Right lobe of liver (tissue), 6 donors: ENCODE measurements around the gene PLPP4. TPM values are rescaled to one million over a fixed set of nuclear protein-coding genes. Genes with fewer than 3 reads are reported as not detected.

ENCODE experiments used
- ATAC-seq, 4 donors: fragments of 200-7000 bp; cut with Tn5 transposase; one replicate each; pipeline ENCODE4 v1.9.1; 2020; ENCODE audit warnings: mild to moderate bottlenecking in 4 of 4, moderate library complexity in 4 of 4
- DNase-seq, 3 donors: peaks; one replicate each; pipeline ENCODE4 v3.0.0-alpha.2; 2020
- H3K27ac ChIP-seq, 3 donors: fragments of 200-600 bp; one replicate each; pipeline ENCODE4 v1.8.0; 2022
- H3K27me3 ChIP-seq, 2 donors: fragments of 200-600 bp; one replicate each; pipeline ENCODE4 v1.8.0; 2022
- H3K36me3 ChIP-seq, 4 donors: fragments of 200-600 bp; sonication (generic) in 1 of 4; one replicate each; pipeline versions ENCODE4 v1.5.1 to v1.8.0; 2017 to 2022; ENCODE audit warnings: control low read depth in 1 of 4
- H3K4me1 ChIP-seq, 4 donors: fragments of 200-600 bp; sonication (generic) in 1 of 4; one replicate each; pipeline versions ENCODE4 v1.5.1 to v1.8.0; 2017 to 2022; ENCODE audit warnings: control low read depth in 1 of 4
- H3K4me3 ChIP-seq, 3 donors: fragments of 200-600 bp; one replicate each; pipeline ENCODE4 v1.8.0; 2022
- H3K9me3 ChIP-seq, 4 donors: fragments of 200-600 bp; sonication (generic) in 1 of 4; one replicate each; pipeline versions ENCODE4 v1.5.1 to v1.8.0; 2017 to 2022; ENCODE audit warnings: control low read depth in 1 of 4
- CTCF ChIP-seq, 4 donors: fragments of 200-600 bp in 3 of 4; fragments of 450-650 bp in 1 of 4; IDR thresholded peaks; one replicate each; pipeline versions ENCODE4 v1.5.1 to v1.8.0; 2016 to 2022; ENCODE audit warnings: antibody characterized with exemption in 4 of 4, mild to moderate bottlenecking in 2 of 4
- POLR2A ChIP-seq: fragments of 450-650 bp; IDR thresholded peaks from one replicate; pipeline ENCODE4 v1.6.1; 2017; ENCODE audit warnings: antibody characterized with exemption, mild to moderate bottlenecking
- WGBS: methylation state at CpG from one replicate; pipeline ENCODE4 v1.1.6; 2018; ENCODE audit warnings: low coverage, low lambda C conversion rate; ENCODE audit not compliant: insufficient coverage; ENCODE audit errors: missing lambda C conversion rate; 5-methylcytosine and 5-hydroxymethylcytosine counted together
- intact Hi-C, 2 donors: fragments of 100-400 bp; cut with DNase I; formaldehyde crosslinking; loops; one replicate each; pipeline versions ENCODE4 v1.11.2 to v1.14.1; 2022
- total RNA-seq, 6 experiments: library from RNA; depleted of rRNA in 2 of 6; stranded (reverse); fragments of >200 nt in 2 of 6; fragmentation: NEBNext Ultra II Directional in 3 of 6; extraction: Animal tissue kit (Norgen Biotek cat#: 25700) in 3 of 6; gene quantifications; one replicate each; pipeline versions ENCODE4 v1.1.0 to v1.2.4, GENCODE V29; 2016 to 2023
- donor health status: DM: no; HTN: yes; CAD: no.
- donor health status: DM: no; HTN: no; CAD: no.
- donor health status: DM: no; HTN: no; CAD: no.
- donor health status: DM: no; HTN: yes; CAD: no.
- donor health status: DM: no; HTN: yes; CAD: no.

The PLPP4 gene
- total RNA-seq, 6 experiments from 2014 or later: 0.35 to 0.81 (median 0.37) TPM; not detected in 1

GRCh38 chr10:120616311-120616911 is 159.4 kb downstream of the PLPP4 start:
- 47% methylated on average over 3 of the region's 3 CpGs for WGBS

GRCh38 chr10:120628197-120628596 is 171.2 kb downstream of the PLPP4 start:
- H3K9me3 ChIP-seq: no peaks in the 10 kb centered on the region
- H3K27ac ChIP-seq: no peak overlapping the region
- H3K4me1 ChIP-seq: no peaks in the 10 kb centered on the region
- intact Hi-C loops: no loop called here
- ATAC-seq (no peak), DNase-seq (no peak)
- no peak for TF ChIP-seq POLR2A
- TF ChIP-seq CTCF (IDR thresholded peaks at IDR 0.05): no peak
- WGBS: 44% methylated on average over 1 of the region's 1 CpG
- H3K27me3 ChIP-seq: no peaks in the 10 kb centered on the region
- no peak overlapping the region for H3K4me3 ChIP-seq
- no peaks in the 10 kb centered on the region for H3K36me3 ChIP-seq

More at GRCh38 chr10:120616311-120616911, 159.4 kb downstream of the PLPP4 start:
- Histone ChIP-seq H3K27me3 (no peaks in the 10 kb centered on the region), H3K4me3 (no peak overlapping the region), H3K27ac (no peak overlapping the region), H3K36me3 (no peaks in the 10 kb centered on the region), H3K4me1 (no peaks in the 10 kb centered on the region), H3K9me3 (peaks cover 0 to 8% (median 0%) of the 10 kb centered on the region in 4 donors)
- ATAC-seq: no peak
- intact Hi-C loops: no loop called here
- no peak for DNase-seq
- TF ChIP-seq POLR2A (no peak), CTCF (IDR thresholded peaks at IDR 0.05) (no peak)

- whole genome bisulfite sequencing: 15% methylated on average over 1 of the region's 1 CpG
- no peak for TF ChIP-seq CTCF (IDR thresholded peaks at IDR 0.05)
- no peak for TF ChIP-seq POLR2A
- DNase-seq (no peak), ATAC-seq (no peak)
- intact Hi-C loops: no loop called here
- no peak overlapping the region for H3K4me3 ChIP-seq
- no peak overlapping the region for H3K27ac ChIP-seq
- H3K36me3 ChIP-seq: no peaks in the 10 kb centered on the region
- H3K27me3 ChIP-seq: no peaks in the 10 kb centered on the region
- H3K4me1 ChIP-seq: no peaks in the 10 kb centered on the region
- H3K9me3 ChIP-seq: no peaks in the 10 kb centered on the region
Observed at GRCh38 chr10:120630266-120630665, 173.2 kb downstream of the PLPP4 start.

- no peak for ATAC-seq
- DNase-seq: no peak
- WGBS: 46% methylated on average over 1 of the region's 1 CpG
- intact Hi-C loops: no loop called here
- no peaks in the 10 kb centered on the region for H3K27me3 ChIP-seq
- TF ChIP-seq CTCF (IDR thresholded peaks at IDR 0.05) (no peak), POLR2A (no peak)
- no peaks in the 10 kb centered on the region for H3K4me1 ChIP-seq
- no peak overlapping the region for H3K27ac ChIP-seq
- H3K9me3 ChIP-seq: no peaks in the 10 kb centered on the region
- H3K36me3 ChIP-seq: no peaks in the 10 kb centered on the region
- H3K4me3 ChIP-seq: no peak overlapping the region
Observed at GRCh38 chr10:120632047-120632446, 175.0 kb downstream of the PLPP4 start.
